GM19372 (cell line): Measurements from ENCODE around the gene ZNF672.

Experiments used
- ATAC-seq: cut with Tn5 transposase; IDR thresholded peaks from one replicate; pipeline ENCODE4 v1.9.1; 2021; ENCODE audit warnings: mild to moderate bottlenecking, low read depth, moderate library complexity; ENCODE audit not compliant: unreplicated experiment

ZNF672 gene

GRCh38 chr1:248852481-248853405, 14.7 kb downstream of the ZNF672 start:
- no peak for ATAC-seq

DNA sequence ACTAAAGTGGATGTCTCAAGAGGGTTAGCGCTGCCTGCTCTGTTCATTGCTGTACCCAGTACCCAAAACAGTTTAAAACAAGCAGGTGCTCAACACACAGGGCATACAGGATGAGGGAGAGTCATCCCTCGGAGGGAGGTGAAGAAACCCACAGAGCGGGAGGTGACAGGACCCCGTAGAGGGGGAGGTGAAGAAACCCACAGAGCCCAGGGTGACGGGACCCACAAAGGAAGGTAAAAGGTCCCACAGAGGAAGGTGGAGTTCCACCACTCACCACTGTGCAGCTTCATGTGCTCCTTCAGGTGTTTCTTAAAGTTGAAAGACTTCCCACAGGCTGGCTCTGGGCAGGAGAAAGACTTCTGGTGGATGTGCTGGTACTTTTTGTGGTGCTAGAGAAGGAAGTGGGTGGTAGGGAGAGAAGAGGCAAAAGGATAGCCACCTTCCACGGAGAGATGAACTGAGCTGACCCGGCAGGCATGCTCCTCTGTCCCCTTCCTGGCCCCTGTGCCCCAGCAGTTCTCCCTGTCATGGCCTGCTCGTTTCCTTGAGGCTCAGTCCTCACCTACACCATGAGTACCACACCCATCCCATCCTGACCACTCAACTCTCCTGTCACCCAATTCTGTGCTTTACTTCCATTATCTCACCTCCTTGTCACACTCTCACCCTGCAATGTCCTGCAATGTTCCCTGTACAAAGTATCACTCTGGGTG, 15.8 kb downstream of the ZNF672 start:
- ATAC-seq, result no peak

DNA sequence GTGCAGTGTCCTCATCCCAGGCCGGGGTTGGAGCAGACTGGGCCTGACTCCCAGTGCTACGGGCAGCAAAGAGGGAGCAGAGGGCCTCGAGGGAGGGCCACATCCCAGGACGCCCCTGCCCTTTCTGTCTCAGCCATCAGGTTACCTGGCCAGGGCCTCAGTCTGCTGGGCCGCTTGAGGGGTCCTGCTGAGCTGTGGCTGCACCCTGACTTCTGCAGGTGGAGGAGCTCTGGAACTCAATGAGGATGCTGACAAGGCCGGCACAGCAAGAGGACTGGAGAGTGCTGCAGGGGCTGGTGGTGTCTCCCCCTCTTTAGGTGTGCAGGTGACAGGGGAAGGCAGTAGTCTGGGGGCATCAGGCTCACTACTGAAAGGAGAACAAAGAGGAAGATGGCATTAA, 17.6 kb downstream of the ZNF672 start:
- no peak for ATAC-seq

DNA sequence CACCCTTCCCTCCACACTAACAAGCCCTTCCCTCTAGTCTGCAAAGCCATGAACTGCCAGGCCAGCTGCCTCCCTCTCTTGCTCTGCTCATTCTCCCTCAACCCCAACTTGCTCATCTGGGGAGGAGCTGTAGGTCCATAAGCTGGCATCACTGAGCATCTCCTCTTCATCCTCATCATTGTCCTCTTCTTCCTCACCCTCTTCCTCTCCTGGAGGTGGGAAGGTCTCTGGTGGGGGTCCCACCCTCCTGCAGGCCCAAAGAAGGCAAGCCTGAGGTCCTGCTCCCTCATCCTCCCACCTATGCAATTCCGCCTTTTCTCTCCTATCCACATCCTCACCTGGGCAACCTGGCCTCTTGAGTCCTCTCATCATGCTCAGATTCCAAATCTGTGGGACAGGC, 18.2 kb downstream of the ZNF672 start:
- ATAC-seq, result no peak

DNA sequence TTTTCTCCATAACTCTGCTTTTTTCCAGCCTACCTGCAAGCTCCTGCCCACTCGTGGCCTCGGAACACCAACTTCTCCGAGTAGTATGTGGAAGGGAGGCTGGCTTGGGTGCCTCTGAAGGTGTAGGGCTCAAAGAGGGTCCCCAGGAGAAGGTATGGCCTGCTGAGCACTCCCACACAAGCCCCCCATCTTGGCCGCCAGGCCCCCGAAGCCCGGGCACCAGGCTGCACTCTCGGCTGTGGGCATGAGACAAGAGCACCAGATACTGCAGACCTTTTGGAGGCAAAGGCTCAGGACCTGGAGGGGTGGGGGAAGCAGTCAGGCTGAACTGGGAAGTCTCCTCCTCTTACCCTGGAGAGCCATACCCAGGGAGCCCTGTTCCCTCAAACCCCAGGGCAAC, 19.2 kb downstream of the ZNF672 start:
- no peak for ATAC-seq

GRCh38 chr1:248857749-248858095, 19.7 kb downstream of the ZNF672 start:
- no peak for ATAC-seq

- ATAC-seq, result peak; percentile 34
Measured at GRCh38 chr1:248858096-248858890, 20.3 kb downstream of the ZNF672 start.

DNA sequence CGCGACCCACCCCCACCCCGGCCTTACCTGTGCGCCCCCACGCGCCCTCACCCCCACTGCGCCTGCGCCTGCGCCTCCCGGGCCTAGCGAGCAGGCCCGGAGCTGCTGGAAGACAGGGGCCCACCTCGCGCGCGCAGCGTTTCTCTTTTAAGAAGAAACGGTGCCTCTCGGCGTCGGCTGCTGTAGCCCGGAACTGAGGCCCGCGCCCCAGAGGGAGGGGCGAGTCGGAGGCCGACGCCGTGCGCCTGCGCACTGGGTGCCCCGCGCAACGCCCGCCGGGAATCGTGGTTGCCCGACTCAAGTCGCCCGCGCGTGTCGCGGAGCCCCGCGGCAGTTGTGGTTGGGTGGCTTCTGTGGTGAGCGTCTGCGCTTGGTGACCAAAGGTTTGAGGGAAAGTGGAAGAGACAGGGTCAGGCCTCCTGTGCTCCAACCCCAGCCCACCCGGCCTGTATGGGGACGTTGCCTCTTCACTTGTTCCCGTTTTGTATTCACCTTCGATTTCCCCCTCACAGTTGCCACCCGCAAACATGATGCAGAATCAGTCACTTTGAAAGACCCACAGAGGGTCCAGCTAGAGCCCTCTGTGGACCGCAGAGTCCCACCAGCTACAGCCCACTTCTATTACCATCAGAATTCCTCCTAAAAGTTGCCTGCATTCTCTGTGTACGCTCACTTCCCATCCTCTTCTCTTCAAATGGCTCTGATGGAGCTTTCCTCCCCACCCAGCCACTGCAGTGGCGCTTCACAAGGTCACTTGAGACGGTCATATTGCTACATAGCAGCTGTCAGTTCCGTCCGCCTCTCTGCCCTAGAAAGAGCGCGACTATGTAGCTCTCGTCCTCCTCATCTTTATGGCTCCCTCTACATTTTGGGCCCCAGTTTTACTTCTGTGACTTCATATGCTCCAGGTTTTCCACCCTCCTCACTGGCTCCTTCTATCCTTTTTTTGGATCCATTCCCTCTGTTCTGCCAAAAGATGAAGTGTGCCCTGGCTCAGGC, 21.2 kb downstream of the ZNF672 start, which contains the start of gene ZNF692:
ZNF692 (minus strand) TSS at position 195 of the 999 bp plus-strand sequence. CDS start 776 bp downstream, outside the sequence.
- peak; percentile 61 for ATAC-seq

DNA sequence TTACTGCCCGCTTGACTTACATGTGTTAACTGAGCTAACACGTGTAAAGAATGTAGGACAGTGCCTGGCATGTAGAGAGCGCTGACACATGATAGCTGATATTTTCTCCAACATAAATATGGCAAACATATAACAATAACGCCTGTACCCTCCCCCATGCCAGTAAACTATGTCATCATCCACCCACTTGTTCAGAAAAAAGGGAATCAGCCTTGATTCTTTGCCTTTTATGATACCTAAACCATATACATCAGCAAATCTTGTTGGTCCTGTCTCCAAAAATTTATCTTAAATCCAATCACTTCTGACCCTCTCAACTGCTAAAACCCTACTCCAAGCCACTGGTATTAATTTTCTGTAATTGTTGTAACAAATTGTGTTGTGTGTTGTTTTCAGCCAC, 22.0 kb downstream of the ZNF672 start:
- ATAC-seq, result no peak

DNA sequence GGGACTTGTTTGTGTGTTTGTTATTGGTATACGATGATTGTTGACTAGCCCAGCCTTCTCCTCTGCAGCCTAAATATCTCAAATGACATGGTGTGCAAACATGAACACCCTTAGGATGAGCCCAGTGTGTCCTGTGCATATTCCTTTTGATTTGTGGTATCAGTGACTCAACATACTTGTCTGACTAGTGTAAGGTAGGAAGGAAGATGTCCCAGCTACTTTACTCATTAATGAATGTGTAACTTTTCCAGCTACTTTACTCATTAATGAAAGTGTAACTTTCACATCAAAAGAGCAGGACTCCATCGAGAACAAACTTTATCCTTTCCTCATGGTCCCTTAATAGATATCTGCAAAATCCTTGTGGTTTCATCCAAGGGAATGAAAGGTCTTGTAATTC, 23.6 kb downstream of the ZNF672 start:
- no peak for ATAC-seq

GRCh38 chr1:248862695-248862997, 24.6 kb downstream of the ZNF672 start:
- peak; percentile 4 for ATAC-seq

DNA sequence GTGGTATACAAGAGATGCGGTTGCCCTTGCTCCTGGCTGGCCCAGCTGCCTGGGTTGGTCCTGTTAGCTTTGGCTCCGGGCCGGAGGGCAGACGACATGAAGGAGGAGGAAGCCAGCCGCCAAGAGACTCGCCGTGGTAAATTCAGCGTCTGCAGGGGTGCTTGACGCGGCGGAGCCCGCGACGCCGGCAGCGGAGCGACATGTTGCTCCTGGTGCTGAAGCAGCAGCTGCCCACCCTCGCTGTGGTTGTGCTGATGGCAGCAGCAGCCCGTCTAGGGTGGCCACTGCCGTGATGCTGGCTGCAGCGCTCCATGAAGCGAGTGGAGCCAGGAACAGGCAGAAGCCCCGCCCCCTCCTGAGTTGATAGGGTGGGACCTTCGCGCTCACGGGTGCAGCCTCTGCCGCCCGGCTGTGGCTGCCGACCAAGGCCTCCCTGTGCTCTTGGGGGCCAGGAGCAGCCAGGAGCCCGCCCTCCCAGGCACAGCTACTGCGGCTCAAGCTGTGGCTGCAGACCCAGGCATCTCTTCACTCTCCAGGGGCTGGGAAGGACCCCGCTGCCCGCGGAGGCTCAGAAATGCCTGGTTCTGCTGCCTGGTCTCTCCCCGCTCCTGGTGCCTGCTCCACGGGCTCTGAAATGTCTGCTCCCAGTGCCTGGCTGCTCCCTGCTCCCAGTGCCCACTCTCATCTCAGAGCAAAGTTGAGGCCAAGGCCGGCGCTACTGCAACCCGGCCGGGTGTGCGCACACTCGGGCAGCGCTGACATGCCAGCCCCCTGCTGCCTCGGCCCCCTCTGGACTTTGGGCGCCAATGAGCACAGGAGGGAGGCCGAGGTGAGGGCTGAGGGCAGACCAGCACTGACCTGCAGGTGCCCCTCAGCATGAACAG, 25.2 kb downstream of the ZNF672 start:
- ATAC-seq, result peak; percentile 64

DNA sequence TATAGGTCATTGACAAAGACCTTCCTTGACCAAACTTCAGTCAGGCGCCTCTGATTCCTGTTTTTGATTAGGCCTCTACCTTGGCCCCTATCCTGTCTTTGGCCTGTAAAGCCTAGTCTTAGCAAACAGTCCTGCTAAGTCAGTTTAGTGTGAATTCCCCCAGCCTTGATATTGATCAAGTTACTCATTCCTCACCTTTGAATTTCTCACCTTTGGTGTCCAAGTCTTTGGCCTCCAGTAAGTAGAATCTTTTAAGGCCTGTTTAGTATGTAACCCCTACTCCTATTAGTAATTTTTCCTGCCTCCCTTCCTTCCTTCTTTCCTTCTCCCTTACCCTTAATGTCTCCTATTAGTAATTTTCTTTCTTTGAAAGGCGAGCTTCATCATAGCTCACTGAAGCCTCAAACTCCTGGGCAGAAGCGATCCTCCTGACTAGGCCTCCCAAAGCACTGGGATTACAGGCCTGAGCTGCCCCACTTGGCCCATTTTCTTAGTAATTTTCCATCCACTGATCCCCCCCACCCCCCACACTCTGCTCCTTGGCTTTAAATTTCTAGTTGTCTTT, 33.9 kb downstream of the ZNF672 start:
- no peak for ATAC-seq

GRCh38 chr1:248872752-248873408, 34.9 kb downstream of the ZNF672 start:
- ATAC-seq, result peak; percentile 39

- ATAC-seq, result peak; percentile 73
Measured at GRCh38 chr1:248873409-248873992, 35.5 kb downstream of the ZNF672 start.

DNA sequence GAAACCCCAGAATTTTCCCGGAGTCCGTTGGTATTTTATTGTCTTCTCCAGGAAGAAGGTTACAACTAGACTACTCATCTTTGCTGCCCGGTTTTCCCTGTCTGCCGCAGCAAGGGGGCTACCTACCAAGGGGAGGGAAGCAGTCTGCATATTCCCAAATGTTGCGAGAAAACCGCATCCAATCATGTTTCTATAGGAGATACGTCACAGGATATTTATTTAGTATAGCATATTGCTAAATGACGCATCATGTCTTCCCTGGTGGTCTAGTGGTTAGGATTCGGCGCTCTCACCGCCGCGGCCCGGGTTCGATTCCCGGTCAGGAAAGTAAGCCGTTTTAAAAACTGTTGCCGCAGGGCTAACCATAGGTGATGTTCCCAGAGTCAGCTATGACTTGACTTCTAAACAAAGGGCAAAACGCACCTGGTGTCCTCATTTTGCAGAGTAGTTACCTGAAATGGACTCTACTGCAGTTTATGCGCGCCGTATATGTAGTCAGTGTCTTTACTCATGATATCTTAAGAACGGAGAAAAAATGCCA, 36.0 kb downstream of the ZNF672 start:
- peak; percentile 52 for ATAC-seq

DNA sequence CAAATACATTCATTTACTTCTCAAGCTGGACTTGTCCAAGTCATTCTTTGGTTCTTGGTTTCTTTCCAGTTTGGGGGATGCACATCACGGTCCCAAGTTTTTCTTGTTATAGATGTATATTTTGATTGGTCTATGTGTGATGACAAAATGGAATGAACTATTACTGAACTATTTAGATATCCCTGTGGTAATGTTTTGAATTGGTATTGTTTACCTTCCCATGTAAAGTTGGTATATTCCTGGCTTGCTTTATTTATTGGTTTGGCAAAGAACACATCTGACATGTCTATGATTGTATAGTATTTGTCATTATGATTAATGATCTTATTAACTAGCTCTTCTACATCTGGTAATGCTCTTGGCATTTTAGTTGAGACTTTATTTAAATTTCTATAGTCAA, 43.2 kb downstream of the ZNF672 start:
- no peak for ATAC-seq
